Measurements from ENCODE around the gene TMEM182.

DNA sequence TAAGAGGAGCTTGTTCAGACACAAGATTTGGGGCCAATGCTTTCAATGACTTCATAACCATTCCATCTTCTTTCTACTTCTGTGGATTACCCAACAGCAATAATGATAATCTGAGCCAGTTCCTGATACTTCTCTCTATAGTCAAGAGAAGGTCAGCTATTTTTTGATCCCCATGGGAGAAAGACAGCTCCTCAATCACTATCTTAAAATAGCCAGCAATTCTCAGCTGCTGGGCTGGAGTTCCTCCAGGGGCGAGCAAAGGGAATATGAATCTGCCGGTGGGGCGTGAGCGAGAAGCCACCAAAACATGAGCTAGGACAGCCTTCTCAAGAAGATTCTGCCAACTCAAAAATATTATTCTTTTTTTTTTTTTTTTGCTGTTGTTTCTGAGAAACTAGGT lies at the start of gene TMEM182:
- TF ChIP-seq CTCF (conservative IDR thresholded peaks at IDR 0.05 in 1 of 2, IDR thresholded peaks at IDR 0.05 in 1 of 2; ENCODE audit: low read depth in 1 of 2, low read length in 2 of 2) (no peak), EZH2 (IDR thresholded peaks at IDR 0.05; ENCODE audit: low read length, missing control alignments) (no peak)
